ENCODE data around the gene GPR183.

Gene GPR183

DNA sequence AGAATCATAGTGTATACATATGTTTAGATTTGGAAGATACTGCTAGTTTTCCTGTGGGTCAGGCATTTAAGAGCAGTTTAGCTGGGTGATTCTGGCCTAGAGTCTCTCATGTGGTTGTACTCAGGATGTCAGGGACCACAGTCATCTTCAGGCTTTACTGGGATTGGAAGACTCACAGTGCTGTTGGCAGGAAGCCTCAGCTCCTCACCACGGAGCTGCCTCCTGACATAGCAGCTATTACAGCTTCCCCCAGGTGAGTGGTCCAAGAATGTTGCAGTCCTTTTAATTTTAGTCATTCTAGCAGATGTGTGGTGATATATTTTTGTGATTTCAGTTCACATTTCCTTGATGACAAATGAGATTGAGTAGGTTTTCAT is 32.1 kb downstream of the GPR183 start:
- no peak for TF ChIP-seq CTCF (IDR thresholded peaks at IDR 0.05; ENCODE audit: insufficient read depth, low read depth, low read length, missing control alignments)
- H3K4me3 ChIP-seq (ENCODE audit: low read length): no peak overlapping the region
- peak; percentile 13 for DNase-seq (ENCODE audit: low read depth)

DNA sequence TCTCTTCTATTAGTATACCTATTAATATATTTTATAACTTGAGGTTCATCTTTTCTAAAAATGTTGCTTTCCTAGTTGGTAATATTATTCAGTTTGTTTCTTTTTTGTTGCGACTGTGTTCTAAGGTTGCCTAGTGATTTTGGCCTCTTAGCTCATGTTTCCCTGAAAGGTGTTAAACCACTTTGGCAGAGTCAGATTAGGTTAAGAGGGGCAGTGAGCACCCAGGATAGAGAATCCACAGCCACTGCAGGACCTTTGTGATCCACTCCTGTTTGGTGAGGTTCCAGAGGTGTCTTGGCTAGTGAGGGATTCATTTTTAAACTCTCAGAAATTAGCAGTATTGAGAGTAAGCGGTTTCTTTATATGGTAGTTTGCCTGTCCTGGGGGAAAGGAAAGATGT is 34.1 kb downstream of the GPR183 start:
- H3K4me3 ChIP-seq (ENCODE audit: low read length): no peak overlapping the region
- no peak for TF ChIP-seq CTCF (IDR thresholded peaks at IDR 0.05; ENCODE audit: insufficient read depth, low read depth, low read length, missing control alignments)
- DNase-seq (ENCODE audit: low read depth): no peak

- H3K4me3 ChIP-seq (ENCODE audit: low read length): no peak overlapping the region
- DNase-seq (ENCODE audit: low read depth): no peak
- TF ChIP-seq CTCF (IDR thresholded peaks at IDR 0.05; ENCODE audit: insufficient read depth, low read depth, low read length, missing control alignments): no peak
Measured at GRCh38 chr13:99272481-99272880, 34.7 kb downstream of the GPR183 start.

GRCh38 chr13:99271249-99271648 is 36.0 kb downstream of the GPR183 start:
- no peak for TF ChIP-seq CTCF (IDR thresholded peaks at IDR 0.05; ENCODE audit: insufficient read depth, low read depth, low read length, missing control alignments)
- H3K4me3 ChIP-seq (ENCODE audit: low read length): no peak overlapping the region

GRCh38 chr13:99270518-99270917 is 36.7 kb downstream of the GPR183 start:
- DNase-seq (ENCODE audit: low read depth): no peak
- H3K4me3 ChIP-seq (ENCODE audit: low read length): no peak overlapping the region
- no peak for TF ChIP-seq CTCF (IDR thresholded peaks at IDR 0.05; ENCODE audit: insufficient read depth, low read depth, low read length, missing control alignments)

More at GRCh38 chr13:99271249-99271648, 36.0 kb downstream of the GPR183 start:
- DNase-seq (ENCODE audit: low read depth): no peak

DNA sequence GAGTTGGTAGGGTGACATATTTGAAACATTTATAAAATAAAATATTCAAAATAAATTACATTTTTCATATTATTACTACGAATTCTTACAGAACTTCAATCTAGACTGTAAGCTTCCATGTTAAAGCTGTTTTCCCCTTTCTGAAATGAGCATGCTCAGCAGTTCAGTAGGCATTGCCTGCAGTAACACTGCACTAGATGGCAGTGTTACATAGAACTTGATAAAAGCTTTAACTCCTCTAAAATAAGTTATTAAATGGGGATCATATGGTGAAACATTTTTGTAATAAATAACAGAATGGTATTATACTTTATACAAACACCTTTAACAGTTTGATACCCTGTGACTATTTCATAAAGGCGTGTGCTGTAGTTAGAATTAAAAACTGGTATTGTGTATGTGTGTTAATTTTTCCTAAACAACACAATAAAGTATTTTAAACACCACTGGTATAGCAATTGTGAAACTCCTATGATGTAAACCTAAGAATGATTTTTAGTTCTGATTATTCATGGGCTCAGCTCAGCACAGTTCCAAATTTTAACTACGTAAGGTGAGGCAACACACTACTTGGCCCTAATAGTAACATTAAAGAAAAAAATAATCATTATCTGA is 37.5 kb downstream of the GPR183 start:
- no peak overlapping the region for H3K4me3 ChIP-seq (ENCODE audit: low read length)
- peak; percentile 69 for TF ChIP-seq CTCF (IDR thresholded peaks at IDR 0.05; ENCODE audit: insufficient read depth, low read depth, low read length, missing control alignments)
- peak; percentile 55 for DNase-seq (ENCODE audit: low read depth)

DNA sequence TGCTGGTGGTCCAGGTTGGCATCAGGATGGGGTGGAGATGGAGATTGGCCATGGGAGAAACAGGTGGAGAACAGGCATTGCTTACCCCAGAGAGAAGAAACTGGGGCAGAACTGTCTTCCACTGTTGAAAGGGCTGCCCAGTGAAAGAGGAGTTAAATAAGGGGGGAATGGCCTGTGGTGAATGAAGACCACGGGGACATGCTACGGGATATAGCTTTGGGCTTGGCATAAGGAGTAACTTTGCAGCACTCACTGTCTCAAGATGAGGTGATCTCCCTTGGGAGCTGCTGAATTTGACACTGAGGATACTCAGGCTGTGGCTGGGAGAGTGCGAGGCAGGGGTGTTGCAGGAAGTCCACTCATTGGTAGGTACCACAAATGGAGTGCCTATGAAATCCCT is 38.4 kb downstream of the GPR183 start:
- TF ChIP-seq CTCF (IDR thresholded peaks at IDR 0.05; ENCODE audit: insufficient read depth, low read depth, low read length, missing control alignments): no peak
- no peak for DNase-seq (ENCODE audit: low read depth)
- H3K4me3 ChIP-seq (ENCODE audit: low read length): no peak overlapping the region

All from epithelial cell of esophagus (primary cell).